Stimulated activated CD4-positive, alpha-beta T cell treated with anti-CD3 and anti-CD28 coated beads, Interleukin-1b, Interleukin-23, amount 100 ng/mL, for 48 hours (primary cell): ENCODE measurements around the gene KRT9.
"Not testable (repeated sequence)": the region's sequence is repeated elsewhere in the genome, so short reads cannot be mapped to it uniquely, and the experiment has no call there.

ENCODE experiments used
- DNase-seq: peaks from one replicate; pipeline ENCODE4 v3.0.0-alpha.2; 2020

The KRT9 gene

GRCh38 chr17:41542786-41543185 is 29.1 kb downstream of the KRT9 start:
- not testable (repeated sequence) for DNase-seq

- no peak for DNase-seq
Measured at GRCh38 chr17:41542357-41542756, 29.5 kb downstream of the KRT9 start.

GRCh38 chr17:41540921-41541625 is 30.8 kb downstream of the KRT9 start:
- DNase-seq, result no peak

- DNase-seq, result no peak
Measured at GRCh38 chr17:41539979-41540701, 31.7 kb downstream of the KRT9 start.

DNA sequence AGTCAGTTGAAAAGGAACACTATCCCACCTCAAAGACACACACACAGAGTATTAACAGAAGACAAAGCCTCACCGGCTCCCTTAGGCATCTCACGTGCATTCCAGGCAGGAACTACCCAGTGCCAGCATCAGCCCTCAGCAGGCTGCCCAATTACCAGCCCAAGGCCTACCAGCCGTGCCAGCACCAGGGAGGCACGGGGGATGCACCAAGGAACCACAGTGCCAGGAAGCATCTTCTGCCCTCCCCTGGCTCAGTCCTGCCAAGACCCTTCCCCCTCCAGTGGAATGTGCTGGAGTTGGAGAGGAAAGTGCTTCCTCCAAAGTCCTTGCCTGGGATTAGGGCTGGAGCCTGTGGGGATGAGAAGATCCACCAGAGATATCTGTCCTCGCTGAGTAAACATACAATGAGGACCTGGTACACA is 32.8 kb downstream of the KRT9 start:
- DNase-seq, result no peak

- no peak for DNase-seq
Measured at GRCh38 chr17:41538565-41538991, 33.3 kb downstream of the KRT9 start.

- no peak for DNase-seq
Measured at GRCh38 chr17:41537990-41538389, 33.9 kb downstream of the KRT9 start.

DNA sequence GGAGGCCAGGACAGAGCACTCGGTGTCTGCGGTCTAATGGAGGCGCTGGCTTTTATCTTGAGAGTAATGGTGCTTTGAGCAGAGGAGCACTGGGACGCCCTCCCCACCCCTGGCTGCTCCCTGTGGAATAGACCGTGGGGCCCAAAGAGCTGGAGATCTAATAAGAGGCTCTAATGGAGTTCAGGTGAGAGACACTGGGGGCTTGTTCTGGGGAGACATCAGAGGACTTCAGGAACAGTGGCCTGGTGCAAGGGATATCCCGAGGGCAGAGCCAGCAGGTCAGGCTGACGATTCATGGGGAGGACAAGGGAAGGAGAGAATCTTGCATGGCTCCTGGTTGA is 34.3 kb downstream of the KRT9 start:
- no peak for DNase-seq

DNA sequence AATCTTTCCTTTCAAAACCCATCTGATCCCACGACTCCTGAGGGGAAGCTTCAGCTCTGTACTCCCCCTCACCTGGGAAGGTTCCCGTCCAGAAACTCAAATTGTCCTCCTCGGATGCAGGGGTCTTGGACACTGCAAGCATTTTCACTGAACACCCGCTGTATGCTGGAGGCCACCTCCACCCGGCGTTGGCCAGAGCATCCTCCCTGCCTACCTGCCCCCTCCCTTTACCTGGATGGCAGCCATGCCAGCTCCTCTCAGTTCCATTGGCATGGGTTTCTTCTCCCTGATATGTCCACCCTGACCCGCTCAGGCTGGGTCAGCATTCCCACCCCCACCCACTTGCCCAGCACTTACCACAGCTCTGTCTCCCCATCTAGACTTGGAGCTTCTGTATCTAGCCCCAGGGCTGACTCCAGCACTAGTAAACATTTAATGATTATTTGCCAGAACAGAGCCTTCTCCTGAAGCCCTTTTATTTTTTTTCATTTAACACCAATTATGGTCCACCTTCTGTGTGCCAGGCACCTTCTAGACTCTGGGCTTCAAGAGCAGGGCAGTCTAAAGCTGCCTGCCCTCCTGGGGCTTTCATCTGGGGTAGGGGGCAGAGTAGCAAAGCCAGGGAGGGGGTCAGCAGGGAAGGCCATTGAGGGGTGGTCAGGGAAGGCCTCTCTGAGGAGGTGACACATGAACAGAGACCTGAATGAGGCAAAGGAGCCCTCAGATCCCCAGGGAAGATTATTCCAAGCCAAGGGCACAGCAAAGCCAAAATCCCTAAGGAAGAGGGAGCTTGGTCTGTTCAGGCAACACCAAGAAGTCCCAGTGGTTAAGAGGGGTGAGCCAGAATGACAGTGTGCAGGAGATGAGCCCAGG is 34.9 kb downstream of the KRT9 start:
- DNase-seq, result no peak

GRCh38 chr17:41535764-41536481 is 35.9 kb downstream of the KRT9 start:
- no peak for DNase-seq

DNA sequence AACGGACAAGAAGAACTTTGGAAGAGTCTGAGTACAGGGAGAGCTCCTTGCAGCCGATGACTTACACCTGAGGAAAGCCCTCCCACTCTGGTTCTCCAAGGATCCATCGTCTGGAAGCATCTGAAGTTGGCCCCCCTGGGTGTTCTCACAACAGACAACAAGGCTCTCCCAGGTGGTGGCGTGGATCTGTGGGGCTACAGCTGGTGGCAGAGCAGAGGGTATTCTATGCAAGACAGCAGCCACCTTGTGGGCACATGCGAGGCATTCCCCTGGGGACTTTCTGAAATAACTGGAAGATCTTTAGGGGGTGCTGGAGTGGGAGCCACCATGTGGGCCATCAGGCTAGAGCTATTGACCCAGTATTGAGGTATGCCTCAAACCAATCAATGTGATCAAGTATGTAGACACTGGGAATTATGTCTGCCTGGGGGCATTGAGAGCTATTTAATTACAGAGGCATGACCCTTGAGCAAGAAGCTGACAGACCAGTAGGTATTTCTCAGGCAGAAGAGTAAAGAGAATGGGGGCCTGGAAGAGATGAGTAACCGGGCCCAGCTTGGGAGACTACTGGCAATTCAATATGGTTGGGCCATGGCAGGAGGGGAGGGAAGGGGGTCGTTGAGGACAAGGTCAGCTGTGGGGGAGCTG is 36.8 kb downstream of the KRT9 start:
- no peak for DNase-seq

- DNase-seq, result no peak
Measured at GRCh38 chr17:41533613-41534012, 38.2 kb downstream of the KRT9 start.

DNA sequence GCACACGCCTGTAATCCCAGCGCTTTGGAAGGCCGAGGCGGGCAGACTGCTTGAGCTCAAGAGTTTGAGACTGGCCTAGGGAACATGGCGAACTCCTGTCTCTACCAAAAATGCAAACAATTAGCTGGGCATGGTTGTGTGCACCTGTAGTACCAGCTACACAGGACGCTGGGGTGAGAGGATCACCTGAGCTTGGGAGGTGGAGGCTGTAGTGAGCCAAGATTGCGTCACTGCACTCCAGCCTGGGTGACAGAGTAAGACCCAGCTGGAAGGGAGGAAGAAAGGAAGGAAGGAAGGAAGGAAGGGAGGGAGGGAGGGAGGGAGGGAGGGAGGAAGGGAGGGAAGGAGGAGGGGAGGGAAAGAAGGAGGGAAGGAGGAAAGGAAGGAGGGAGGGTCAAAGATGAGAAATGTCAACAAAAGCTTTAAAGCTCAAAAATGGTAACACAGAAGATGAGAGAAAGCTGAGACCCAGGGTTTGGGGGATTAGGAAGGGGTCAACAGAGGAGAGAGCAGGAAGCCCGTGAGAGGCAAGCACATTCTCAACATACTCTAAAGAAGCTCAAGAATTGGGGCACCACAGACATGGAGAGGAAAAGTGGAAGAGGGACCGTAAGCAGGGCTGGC is 38.8 kb downstream of the KRT9 start:
- no peak for DNase-seq

DNA sequence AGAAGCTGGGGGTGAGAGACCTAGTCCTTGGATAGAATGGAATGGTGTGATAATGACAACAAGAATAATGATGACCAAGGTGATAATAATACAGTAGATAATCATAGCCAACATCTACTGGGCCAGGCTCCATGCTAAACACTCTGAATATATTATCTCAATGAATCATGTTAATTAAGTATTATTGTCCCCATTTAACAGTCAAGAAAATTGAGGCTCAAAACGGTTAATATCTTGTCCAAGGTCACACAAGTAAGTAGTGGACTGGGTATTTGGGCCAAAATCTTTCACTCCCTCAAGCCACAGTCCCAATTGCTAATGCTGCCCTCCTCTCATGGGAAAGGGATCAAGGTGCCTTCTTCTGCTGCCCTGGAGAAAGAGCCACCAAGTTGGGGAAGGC is 39.9 kb downstream of the KRT9 start:
- no peak for DNase-seq

GRCh38 chr17:41530062-41531048 is 41.5 kb downstream of the KRT9 start:
- no peak for DNase-seq

GRCh38 chr17:41529491-41529915 is 42.4 kb downstream of the KRT9 start:
- no peak for DNase-seq

DNA sequence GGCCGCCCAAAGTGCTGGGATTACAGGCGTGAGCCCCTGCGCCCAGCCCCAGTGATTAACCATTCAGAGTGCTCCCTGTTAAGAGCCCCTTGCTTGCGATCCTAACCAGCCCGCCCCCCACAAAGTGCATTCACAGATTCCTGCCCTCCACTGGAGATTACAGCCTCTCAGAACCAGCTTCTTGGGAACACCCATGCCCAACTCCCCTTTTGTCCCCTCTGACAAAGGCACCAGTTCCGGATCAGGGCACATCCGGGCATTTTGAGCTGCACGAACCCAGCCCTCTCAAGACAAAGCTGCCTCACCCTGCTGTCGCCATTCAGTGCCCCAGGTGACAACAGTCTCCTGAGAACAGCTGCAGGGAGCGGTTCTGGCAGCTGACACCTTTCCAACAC is 42.9 kb downstream of the KRT9 start:
- DNase-seq, result no peak

DNA sequence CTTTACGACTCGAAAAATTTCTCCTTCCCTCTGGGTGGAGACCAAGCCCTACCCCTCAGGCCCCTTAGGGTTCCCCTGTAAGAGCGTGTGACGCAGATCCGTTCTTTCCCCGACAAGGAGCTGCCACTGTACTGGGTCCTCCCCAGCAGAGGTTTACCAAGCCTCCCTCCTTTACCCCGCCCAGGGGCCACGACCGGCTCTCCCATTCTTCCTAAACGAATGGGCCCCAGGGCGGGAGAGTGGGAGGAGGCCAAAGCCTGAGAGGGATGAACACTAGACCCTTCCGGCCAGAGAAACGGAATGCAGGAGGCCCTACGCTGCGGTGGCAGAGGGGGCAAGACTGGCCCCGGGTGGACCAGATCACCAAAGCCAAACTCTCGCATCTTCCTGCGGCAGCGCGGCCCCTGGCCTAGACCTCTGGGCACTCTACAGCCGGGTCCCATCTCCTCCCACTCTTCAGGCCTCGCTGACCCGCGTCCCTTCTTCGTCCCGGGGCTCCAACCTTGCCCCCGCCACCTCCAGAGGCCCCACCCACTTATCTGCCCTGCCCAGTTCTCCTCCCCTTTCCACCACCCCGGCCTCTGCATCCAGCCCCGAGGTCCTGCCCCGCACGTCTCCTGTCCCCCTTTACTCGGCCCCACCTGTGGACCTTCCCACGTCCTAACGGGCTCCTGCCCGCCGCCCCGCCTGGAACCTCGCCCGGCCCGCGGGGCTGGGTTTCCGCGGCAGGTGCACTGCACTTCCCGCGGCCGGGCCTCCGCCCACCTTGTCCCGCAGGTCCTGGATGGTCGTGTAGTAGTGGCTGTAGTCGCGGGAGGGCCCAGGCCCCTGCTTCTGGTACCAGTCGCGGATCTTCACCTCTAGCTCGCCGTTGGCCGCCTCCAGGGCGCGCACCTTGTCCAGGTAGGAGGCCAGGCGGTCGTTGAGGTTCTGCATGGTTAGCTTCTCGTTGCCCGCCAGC is 44.5 kb downstream of the KRT9 start:
- no peak for DNase-seq

DNA sequence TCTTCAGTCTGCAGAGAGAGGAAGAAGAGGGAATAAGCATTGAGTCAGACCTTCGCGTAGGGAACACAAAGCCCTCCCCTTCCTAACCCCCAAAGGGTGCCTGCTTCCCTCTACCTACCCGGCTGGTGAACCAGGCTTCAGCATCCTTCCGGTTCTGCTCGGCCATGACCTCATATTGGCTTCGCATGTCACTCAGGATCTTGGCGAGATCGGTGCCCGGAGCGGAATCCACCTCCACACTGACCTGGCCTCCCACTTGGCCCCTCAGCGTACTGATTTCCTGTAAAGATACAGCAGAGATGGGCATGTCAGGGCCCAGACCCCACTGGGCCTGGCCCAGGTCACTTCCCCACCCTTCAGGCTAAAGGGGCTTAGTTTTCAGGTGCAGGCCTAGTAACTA is 47.6 kb downstream of the KRT9 start:
- DNase-seq, result no peak
